ENCODE results near the gene ABCF3. TPM values are rescaled to one million over a fixed set of nuclear protein-coding genes. Genes with fewer than 3 reads are reported as not detected.
A peak's percentile ranks its signal among the peaks of the same experiment; 100 is the strongest.

ABCF3 gene
- total and polyA plus RNA-seq, 2 of the 13 experiments (the other 11 are each of a cell fraction or from before 2014, with no cell fraction given), result 38.8 to 46.5 TPM

DNA sequence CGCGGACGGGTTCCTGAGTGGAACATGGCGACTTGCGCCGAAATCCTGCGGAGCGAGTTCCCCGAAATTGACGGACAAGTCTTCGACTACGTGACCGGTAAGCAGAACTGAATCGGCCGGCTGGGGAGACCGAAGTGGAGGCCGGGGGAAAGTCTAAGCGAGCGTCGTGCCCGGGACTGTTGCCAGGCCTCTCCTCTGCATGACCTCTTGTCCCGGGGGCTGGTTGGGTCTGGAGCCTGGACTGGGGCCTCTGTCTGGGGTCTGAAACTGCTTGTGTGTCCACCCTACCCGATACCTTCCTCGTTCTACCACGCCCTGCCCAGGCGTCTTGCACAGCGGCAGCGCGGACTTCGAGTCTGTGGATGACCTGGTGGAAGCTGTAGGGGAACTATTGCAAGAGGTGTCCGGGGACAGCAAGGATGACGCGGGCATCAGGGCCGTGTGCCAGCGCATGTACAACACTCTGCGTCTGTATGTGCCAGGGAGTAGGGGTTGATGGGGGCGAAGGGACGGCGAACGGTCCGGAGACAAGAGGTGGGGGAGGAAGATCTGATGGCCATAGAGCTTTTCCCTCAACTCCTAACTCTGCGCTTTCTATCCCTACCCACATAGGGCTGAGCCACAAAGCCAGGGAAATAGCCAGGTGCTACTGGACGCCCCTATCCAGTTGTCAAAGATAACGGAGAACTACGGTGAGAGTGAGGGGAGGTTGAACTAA, at the start of gene ABCF3 (continued):
- no peak for TF ChIP-seq TCF12 (IDR thresholded peaks at IDR 0.05)
- peak; percentile 56 for TF ChIP-seq TCF12 (CRISPR knock-in tag; IDR thresholded peaks at IDR 0.05)
- TF ChIP-seq HNRNPLL (IDR thresholded peaks at IDR 0.05; ENCODE audit: low read depth, low read length, poor library complexity, severe bottlenecking), result peak; percentile 86
- peak; percentile 24; the same call in 1 of the 2 replicates for TF ChIP-seq SALL1 (CRISPR knock-in tag; IDR thresholded peaks at IDR 0.05)
- 0 out of 2 replicates have a peak, but pooled peaks have one; percentile 5 for TF ChIP-seq GABPB1 (CRISPR knock-in tag; IDR thresholded peaks at IDR 0.05)
- peak; percentile 51 to 68; a peak in 3 of 4 replicates for TF ChIP-seq POLR2A (IDR thresholded peaks at IDR 0.05; ENCODE audit: insufficient read depth in 1 of 2, low read depth in 2 of 2, low read length in 2 of 2)
- TF ChIP-seq, protein P1, sequence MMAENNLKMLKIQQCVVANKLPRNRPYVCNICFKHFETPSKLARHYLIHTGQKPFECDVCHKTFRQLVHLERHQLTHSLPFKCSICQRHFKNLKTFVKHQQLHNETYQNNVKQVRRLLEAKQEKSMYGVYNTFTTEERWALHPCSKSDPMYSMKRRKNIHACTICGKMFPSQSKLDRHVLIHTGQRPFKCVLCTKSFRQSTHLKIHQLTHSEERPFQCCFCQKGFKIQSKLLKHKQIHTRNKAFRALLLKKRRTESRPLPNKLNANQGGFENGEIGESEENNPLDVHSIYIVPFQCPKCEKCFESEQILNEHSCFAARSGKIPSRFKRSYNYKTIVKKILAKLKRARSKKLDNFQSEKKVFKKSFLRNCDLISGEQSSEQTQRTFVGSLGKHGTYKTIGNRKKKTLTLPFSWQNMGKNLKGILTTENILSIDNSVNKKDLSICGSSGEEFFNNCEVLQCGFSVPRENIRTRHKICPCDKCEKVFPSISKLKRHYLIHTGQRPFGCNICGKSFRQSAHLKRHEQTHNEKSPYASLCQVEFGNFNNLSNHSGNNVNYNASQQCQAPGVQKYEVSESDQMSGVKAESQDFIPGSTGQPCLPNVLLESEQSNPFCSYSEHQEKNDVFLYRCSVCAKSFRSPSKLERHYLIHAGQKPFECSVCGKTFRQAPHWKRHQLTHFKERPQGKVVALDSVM (CRISPR knock-in tag; IDR thresholded peaks at IDR 0.05), result no peak
- no peak for TF ChIP-seq SCMH1 (CRISPR knock-in tag; IDR thresholded peaks at IDR 0.05; ENCODE audit: borderline replicate concordance)
- peak; percentile 39 for TF ChIP-seq ZNF883 (CRISPR knock-in tag; IDR thresholded peaks at IDR 0.05; ENCODE audit: not compliant biosample characterization)
- peak; percentile 88 for TF ChIP-seq ZFX (CRISPR knock-in tag; IDR thresholded peaks at IDR 0.05; ENCODE audit: low read depth)
- TF ChIP-seq ZNF331 (CRISPR knock-in tag; IDR thresholded peaks at IDR 0.05), result no peak
- TF ChIP-seq ZKSCAN5 (CRISPR knock-in tag; IDR thresholded peaks at IDR 0.05), result no peak
- TF ChIP-seq, protein P2, sequence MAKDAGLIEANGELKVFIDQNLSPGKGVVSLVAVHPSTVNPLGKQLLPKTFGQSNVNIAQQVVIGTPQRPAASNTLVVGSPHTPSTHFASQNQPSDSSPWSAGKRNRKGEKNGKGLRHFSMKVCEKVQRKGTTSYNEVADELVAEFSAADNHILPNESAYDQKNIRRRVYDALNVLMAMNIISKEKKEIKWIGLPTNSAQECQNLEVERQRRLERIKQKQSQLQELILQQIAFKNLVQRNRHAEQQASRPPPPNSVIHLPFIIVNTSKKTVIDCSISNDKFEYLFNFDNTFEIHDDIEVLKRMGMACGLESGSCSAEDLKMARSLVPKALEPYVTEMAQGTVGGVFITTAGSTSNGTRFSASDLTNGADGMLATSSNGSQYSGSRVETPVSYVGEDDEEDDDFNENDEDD (CRISPR knock-in tag; IDR thresholded peaks at IDR 0.05; ENCODE audit: borderline replicate concordance), result no peak
- peak; percentile 31 for TF ChIP-seq ASH2L (IDR thresholded peaks at IDR 0.05; ENCODE audit: insufficient read length, low read depth, low read length)
- peak; percentile 78 for TF ChIP-seq ZFY (CRISPR knock-in tag; IDR thresholded peaks at IDR 0.05)
- TF ChIP-seq, protein P3, sequence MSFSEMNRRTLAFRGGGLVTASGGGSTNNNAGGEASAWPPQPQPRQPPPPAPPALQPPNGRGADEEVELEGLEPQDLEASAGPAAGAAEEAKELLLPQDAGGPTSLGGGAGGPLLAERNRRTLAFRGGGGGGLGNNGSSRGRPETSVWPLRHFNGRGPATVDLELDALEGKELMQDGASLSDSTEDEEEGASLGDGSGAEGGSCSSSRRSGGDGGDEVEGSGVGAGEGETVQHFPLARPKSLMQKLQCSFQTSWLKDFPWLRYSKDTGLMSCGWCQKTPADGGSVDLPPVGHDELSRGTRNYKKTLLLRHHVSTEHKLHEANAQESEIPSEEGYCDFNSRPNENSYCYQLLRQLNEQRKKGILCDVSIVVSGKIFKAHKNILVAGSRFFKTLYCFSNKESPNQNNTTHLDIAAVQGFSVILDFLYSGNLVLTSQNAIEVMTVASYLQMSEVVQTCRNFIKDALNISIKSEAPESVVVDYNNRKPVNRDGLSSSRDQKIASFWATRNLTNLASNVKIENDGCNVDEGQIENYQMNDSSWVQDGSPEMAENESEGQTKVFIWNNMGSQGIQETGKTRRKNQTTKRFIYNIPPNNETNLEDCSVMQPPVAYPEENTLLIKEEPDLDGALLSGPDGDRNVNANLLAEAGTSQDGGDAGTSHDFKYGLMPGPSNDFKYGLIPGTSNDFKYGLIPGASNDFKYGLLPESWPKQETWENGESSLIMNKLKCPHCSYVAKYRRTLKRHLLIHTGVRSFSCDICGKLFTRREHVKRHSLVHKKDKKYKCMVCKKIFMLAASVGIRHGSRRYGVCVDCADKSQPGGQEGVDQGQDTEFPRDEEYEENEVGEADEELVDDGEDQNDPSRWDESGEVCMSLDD (CRISPR knock-in tag; IDR thresholded peaks at IDR 0.05; ENCODE audit: borderline replicate concordance), result no peak
- 0 out of 2 replicates have a peak, but pooled peaks have one; percentile 47 for TF ChIP-seq ARNT2 (CRISPR knock-in tag; IDR thresholded peaks at IDR 0.05; ENCODE audit: low read depth)
- TF ChIP-seq, protein P4, sequence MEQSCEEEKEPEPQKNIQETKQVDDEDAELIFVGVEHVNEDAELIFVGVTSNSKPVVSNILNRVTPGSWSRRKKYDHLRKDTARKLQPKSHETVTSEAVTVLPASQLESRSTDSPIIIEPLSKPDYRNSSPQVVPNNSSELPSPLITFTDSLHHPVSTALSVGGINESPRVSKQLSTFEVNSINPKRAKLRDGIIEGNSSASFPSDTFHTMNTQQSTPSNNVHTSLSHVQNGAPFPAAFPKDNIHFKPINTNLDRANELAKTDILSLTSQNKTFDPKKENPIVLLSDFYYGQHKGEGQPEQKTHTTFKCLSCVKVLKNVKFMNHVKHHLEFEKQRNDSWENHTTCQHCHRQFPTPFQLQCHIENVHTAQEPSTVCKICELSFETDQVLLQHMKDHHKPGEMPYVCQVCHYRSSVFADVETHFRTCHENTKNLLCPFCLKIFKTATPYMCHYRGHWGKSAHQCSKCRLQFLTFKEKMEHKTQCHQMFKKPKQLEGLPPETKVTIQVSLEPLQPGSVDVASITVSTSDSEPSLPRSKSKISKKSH (CRISPR knock-in tag; IDR thresholded peaks at IDR 0.05; ENCODE audit: borderline replicate concordance), result peak; percentile 74; the same call in 1 of the 2 replicates
- no peak for TF ChIP-seq TOE1 (CRISPR knock-in tag; IDR thresholded peaks at IDR 0.05)
- no peak for TF ChIP-seq DR1 (CRISPR knock-in tag; IDR thresholded peaks at IDR 0.05)
- TF ChIP-seq KLF16 (CRISPR knock-in tag; IDR thresholded peaks at IDR 0.05), result 0 out of 4 replicates have a peak, but pooled peaks of 1 of the 2 experiments have one; percentile 34
- TF ChIP-seq SKI (IDR thresholded peaks at IDR 0.05; ENCODE audit: partially characterized antibody), result no peak

Measured in HepG2 (cell line).